IMR-90 (cell line): ENCODE measurements around the gene IL16. TPM values are rescaled to one million over a fixed set of nuclear protein-coding genes. Genes with fewer than 3 reads are reported as not detected.

ENCODE experiments used
- ATAC-seq: fragments of 200-7000 bp; cut with Tn5 transposase; 2 replicates; pipeline ENCODE4 v1.9.1; 2020; ENCODE audit warnings: low read depth, mild to moderate bottlenecking, moderate library complexity
- BruUV-seq: library from RNA; stranded (reverse); fragments of 400-500 nt; replicated peaks from 2 replicates; lab custom pipeline; 2021; lab: Mats Ljungman, UMichigan
- CTCF ChIA-PET: fragments of 300-600 bp; formaldehyde crosslinking; extraction: SDS; loops from one replicate; lab custom pipeline; 2021; ENCODE audit warnings: antibody characterized with exemption; lab: Yijun Ruan, JAX
- POLR2A ChIA-PET: fragments of 300-600 bp; sonication (Branson Sonifier 250); formaldehyde crosslinking; loops from one replicate; lab custom pipeline; 2022; ENCODE audit warnings: antibody characterized with exemption; ENCODE audit not compliant: unreplicated experiment; lab: Charles Lee
- DNase-seq: peaks from one replicate; pipeline ENCODE4 v3.0.0; 2013
- H2AFZ ChIP-seq: replicated peaks from 2 replicates; pipeline ENCODE3; 2013; ENCODE audit warnings: low read length, mild to moderate bottlenecking; ENCODE audit not compliant: poor library complexity
- H2AK5ac ChIP-seq: 2 replicates; pipeline ENCODE4 v1.6.1; 2013; ENCODE audit warnings: low read depth, low read length, inconsistent platforms
- H2AK9ac ChIP-seq: replicated peaks from 2 replicates; pipeline ENCODE3; 2013; ENCODE audit warnings: mild to moderate bottlenecking, low read depth, low read length, moderate library complexity; ENCODE audit not compliant: poor library complexity
- H2BK120ac ChIP-seq: 2 replicates; pipeline ENCODE4 v1.6.1; 2013; ENCODE audit warnings: low read depth, low read length, inconsistent platforms
- H2BK15ac ChIP-seq: 3 replicates; pipeline ENCODE4 v1.6.1; 2013; ENCODE audit warnings: low read depth, low read length, inconsistent platforms
- H2BK20ac ChIP-seq: 2 replicates; pipeline ENCODE4 v1.6.1; 2013; ENCODE audit warnings: low read depth, mild to moderate bottlenecking, inconsistent platforms, low read length, moderate library complexity
- H2BK5ac ChIP-seq: 2 replicates; pipeline ENCODE4 v1.6.1; 2013; ENCODE audit warnings: mild to moderate bottlenecking, low read depth, low read length, inconsistent platforms; ENCODE audit not compliant: poor library complexity, severe bottlenecking
- H3K14ac ChIP-seq: replicated peaks from 2 replicates; pipeline ENCODE4 v1.6.1; 2013; ENCODE audit warnings: low read depth, low read length, inconsistent platforms
- H3K18ac ChIP-seq: 2 replicates; pipeline ENCODE4 v1.6.1; 2013; ENCODE audit warnings: low read depth, low read length, control low read depth
- H3K23ac ChIP-seq: 2 replicates; pipeline ENCODE4 v1.6.1; 2013; ENCODE audit warnings: low read depth, low read length, inconsistent platforms
- H3K27ac ChIP-seq: 2 replicates; pipeline ENCODE4 v1.5.1; 2013; ENCODE audit warnings: mild to moderate bottlenecking, control low read depth, low read length; ENCODE audit not compliant: insufficient read depth
- H3K27me3 ChIP-seq: 2 replicates; pipeline ENCODE4 v1.6.1; 2013; ENCODE audit warnings: low read length; ENCODE audit not compliant: control insufficient read depth, insufficient read depth
- H3K36me3 ChIP-seq: 2 replicates; pipeline ENCODE4 v1.6.1; 2013; ENCODE audit warnings: low read length, mixed read lengths; ENCODE audit not compliant: control insufficient read depth, insufficient read depth
- H3K4ac ChIP-seq: 2 replicates; pipeline ENCODE4 v1.6.1; 2013; ENCODE audit warnings: low read depth, low read length, inconsistent platforms
- H3K4me1 ChIP-seq: 2 replicates; pipeline ENCODE4 v1.6.1; 2013; ENCODE audit warnings: low read length, mixed read lengths; ENCODE audit not compliant: control insufficient read depth, insufficient read depth
- H3K4me2 ChIP-seq: 2 replicates; pipeline ENCODE4 v1.6.1; 2013; ENCODE audit warnings: low read depth, mild to moderate bottlenecking, control low read depth, low read length, moderate library complexity
- H3K4me3 ChIP-seq: 2 replicates; pipeline ENCODE4 v1.5.1; 2013; ENCODE audit warnings: low read depth, mild to moderate bottlenecking, control low read depth, low read length, moderate library complexity; ENCODE audit not compliant: insufficient read depth
- H3K56ac ChIP-seq: 2 replicates; pipeline ENCODE4 v1.6.1; 2013; ENCODE audit warnings: low read length, inconsistent platforms; ENCODE audit not compliant: insufficient read depth; ENCODE audit errors: extremely low read depth
- H3K79me1 ChIP-seq, 2 experiments: 2 replicates each; pipeline ENCODE4 v1.6.1; 2013; ENCODE audit warnings: low read length in 2 of 2, inconsistent platforms in 1 of 2, low read depth in 1 of 2
- H3K9ac ChIP-seq: 2 replicates; pipeline ENCODE4 v1.6.1; 2013; ENCODE audit warnings: low read depth, low read length, control low read depth
- H3K9me1 ChIP-seq: 2 replicates; pipeline ENCODE4 v1.6.1; 2013; ENCODE audit warnings: low read length, inconsistent platforms; ENCODE audit not compliant: insufficient read depth
- H3K9me3 ChIP-seq: 2 replicates; pipeline ENCODE4 v1.6.1; 2013; ENCODE audit warnings: low read length; ENCODE audit not compliant: control insufficient read depth, insufficient read depth
- H4K20me1 ChIP-seq: 2 replicates; pipeline ENCODE4 v1.6.1; 2013; ENCODE audit warnings: low read length, inconsistent platforms; ENCODE audit not compliant: insufficient read depth
- H4K5ac ChIP-seq: 2 replicates; pipeline ENCODE4 v1.6.1; 2013; ENCODE audit warnings: mild to moderate bottlenecking, low read depth, low read length, control low read depth
- H4K8ac ChIP-seq, 2 experiments: 2 replicates each; pipeline ENCODE4 v1.6.1; 2013; ENCODE audit warnings: low read depth in 2 of 2, low read length in 2 of 2, control low read depth in 1 of 2, inconsistent platforms in 1 of 2
- H4K91ac ChIP-seq: 2 replicates; pipeline ENCODE4 v1.6.1; 2013; ENCODE audit warnings: low read depth, low read length, inconsistent platforms; ENCODE audit not compliant: insufficient read depth
- BHLHE40 ChIP-seq: fragments of 150-350 bp; IDR thresholded peaks from 2 replicates; pipeline ENCODE4 v1.6.1; 2016; ENCODE audit warnings: mild to moderate bottlenecking, low read depth, low read length
- CEBPB ChIP-seq: IDR thresholded peaks from 2 replicates; pipeline ENCODE4 v1.6.1; 2012; ENCODE audit warnings: low read depth, low read length, improper control_type of control experiment
- CHD1 ChIP-seq: IDR thresholded peaks from 2 replicates; pipeline ENCODE4 v1.6.1; 2012; ENCODE audit warnings: low read depth, low read length, improper control_type of control experiment
- CTCF ChIP-seq: conservative IDR thresholded peaks from 2 replicates; pipeline ENCODE4 v1.5.1; 2012; ENCODE audit warnings: mild to moderate bottlenecking, low read depth, low read length, improper control_type of control experiment
- ELK1 ChIP-seq: fragments of 150-350 bp; IDR thresholded peaks from 2 replicates; pipeline ENCODE4 v1.6.1; 2016; ENCODE audit warnings: low read depth, mild to moderate bottlenecking, low read length, moderate library complexity, borderline replicate concordance
- FOS ChIP-seq: fragments of 150-350 bp; IDR thresholded peaks from 2 replicates; pipeline ENCODE4 v1.6.1; 2016; ENCODE audit warnings: low read depth, low read length
- MAFK ChIP-seq: IDR thresholded peaks from 2 replicates; pipeline ENCODE4 v1.6.1; 2012; ENCODE audit warnings: low read depth, low read length, improper control_type of control experiment
- MAZ ChIP-seq: IDR thresholded peaks from 2 replicates; pipeline ENCODE4 v1.6.1; 2012; ENCODE audit warnings: low read depth, mild to moderate bottlenecking, low read length, improper control_type of control experiment, moderate library complexity, borderline replicate concordance
- MXI1 ChIP-seq: IDR thresholded peaks from 2 replicates; pipeline ENCODE4 v1.6.1; 2012; ENCODE audit warnings: low read depth, mild to moderate bottlenecking, low read length, moderate library complexity, borderline replicate concordance
- NFE2L2 ChIP-seq: fragments of 150-350 bp; IDR thresholded peaks from 2 replicates; pipeline ENCODE4 v1.6.1; 2016; ENCODE audit warnings: low read depth, mild to moderate bottlenecking, low read length
- POLR2A ChIP-seq: IDR thresholded peaks from 2 replicates; pipeline ENCODE4 v1.6.1; 2012; ENCODE audit warnings: mild to moderate bottlenecking, low read depth, low read length
- RAD21 ChIP-seq: IDR thresholded peaks from 2 replicates; pipeline ENCODE4 v1.6.1; 2012; ENCODE audit warnings: low read length, improper control_type of control experiment
- RCOR1 ChIP-seq: IDR thresholded peaks from 2 replicates; pipeline ENCODE4 v1.6.1; 2012; ENCODE audit warnings: mild to moderate bottlenecking, low read length, improper control_type of control experiment; ENCODE audit not compliant: insufficient replicate concordance
- RFX5 ChIP-seq: IDR thresholded peaks from 2 replicates; pipeline ENCODE4 v1.8.0; 2012; ENCODE audit warnings: low read depth, mild to moderate bottlenecking, low read length, moderate library complexity
- SMC3 ChIP-seq: fragments of 150-350 bp; IDR thresholded peaks from 2 replicates; pipeline ENCODE4 v1.6.1; 2016; ENCODE audit warnings: low read depth, mild to moderate bottlenecking, antibody characterized with exemption, low read length, moderate library complexity
- USF2 ChIP-seq: fragments of 150-350 bp; IDR thresholded peaks from 2 replicates; pipeline ENCODE4 v1.6.1; 2017; ENCODE audit warnings: mild to moderate bottlenecking, antibody characterized with exemption, low read length, low read depth
- WGBS, 2 experiments: methylation state at CpG; one replicate each; pipeline versions ENCODE4 v1.1.5 to v1.1.7; 2013; ENCODE audit warnings: missing lambda C conversion rate in 2 of 2; ENCODE audit not compliant: insufficient read length in 1 of 2; ENCODE audit errors: extremely low coverage in 2 of 2; 5-methylcytosine and 5-hydroxymethylcytosine counted together
- dilution Hi-C: fragments of 300-500 bp; cut with HindIII; formaldehyde crosslinking; loops from one replicate; pipeline ENCODE4 v1.14.3; 2018; ENCODE audit warnings: low sequenced_read_pairs; ENCODE audit not compliant: unreplicated experiment
- in situ Hi-C: fragments of 300-500 bp; cut with MboI; formaldehyde crosslinking; loops from 3 replicates; pipeline ENCODE4 v1.14.3; 2019; ENCODE audit warnings: low sequenced_read_pairs, inconsistent platforms, mixed read lengths
- intact Hi-C: fragments of 100-400 bp; cut with micrococcal nuclease; formaldehyde crosslinking; loops from 2 replicates; pipeline ENCODE4 v1.10.0; 2022
- polyA plus RNA-seq, 3 experiments: library from polyadenylated mRNA; depleted of rRNA; stranded (reverse); fragments of >200 nt; gene quantifications; 2 replicates each; pipeline ENCODE4 v1.2.3, GENCODE V29; 2012; ENCODE audit warnings: low replicate concordance in 1 of 3
- total RNA-seq: library from RNA; depleted of rRNA; stranded (reverse); fragments of >200 nt; gene quantifications from 2 replicates; pipeline ENCODE4 v1.2.3, GENCODE V29; 2012

The IL16 gene
- total and polyA plus RNA-seq, 2 of the 4 experiments (the other 2 are of a cell fraction): 0.18 to 0.27 TPM

- no peak overlapping the region for H3K4ac ChIP-seq
- H3K27me3 ChIP-seq: no peaks in the 10 kb centered on the region
- H2AK5ac ChIP-seq: no peak overlapping the region
- no peak overlapping the region for H2AK9ac ChIP-seq
- WGBS, 2 experiments: no CpG with 5 or more reads among the region's 4 CpGs
- H3K56ac ChIP-seq: no peak overlapping the region
- no peak overlapping the region for H3K23ac ChIP-seq
- no peak overlapping the region for H3K18ac ChIP-seq
- POLR2A ChIA-PET: no interaction called here
- H3K27ac ChIP-seq: no peak overlapping the region
- no peak for ATAC-seq
- H4K5ac ChIP-seq: no peak overlapping the region
- TF ChIP-seq RAD21: peak; percentile 54
- no peak for TF ChIP-seq NFE2L2
- no peak for TF ChIP-seq CHD1
- TF ChIP-seq MAFK: no peak
- no peak for TF ChIP-seq RFX5
- no peak for TF ChIP-seq MXI1
- no peak for TF ChIP-seq BHLHE40
- peak; percentile 37; the same call in 1 of the 2 replicates for TF ChIP-seq SMC3
- TF ChIP-seq POLR2A: no peak
- TF ChIP-seq CTCF: peak; percentile 51
- no peak for TF ChIP-seq FOS
- no peak for TF ChIP-seq MAZ
- TF ChIP-seq RCOR1: no peak
- no peak for TF ChIP-seq CEBPB
- TF ChIP-seq ELK1: no peak
- no peak for TF ChIP-seq USF2
- in situ Hi-C loops: no loop called here
- H2BK20ac ChIP-seq: no peak overlapping the region
- no peaks in the 10 kb centered on the region for H3K79me1 ChIP-seq
- no peak overlapping the region for H2BK120ac ChIP-seq
- CTCF ChIA-PET: interaction anchor here (0.8 to 1.0 kb wide), 3 partner anchors 9 to 32 kb away, joined by 3 to 4 read pairs (median 3); no protein-coding TSS in a partner anchor
- peak; percentile 44 for DNase-seq
- H4K8ac ChIP-seq: no peak overlapping the region
- H3K36me3 ChIP-seq: no peaks in the 10 kb centered on the region
- H3K9me1 ChIP-seq: peaks cover 7% of the 10 kb centered on the region; the same call in 1 of the 2 replicates
- no TSS peak for BruUV-seq
- peaks cover 9% of the 10 kb centered on the region for H3K4me1 ChIP-seq
- no peak overlapping the region for H3K9ac ChIP-seq
- H2BK15ac ChIP-seq: no peak overlapping the region
- H2BK5ac ChIP-seq: no peak overlapping the region
- intact Hi-C loops: loop anchor here (1.0 kb wide), 1 partner anchor 61 kb away; no protein-coding TSS in a partner anchor
- H3K4me2 ChIP-seq: no peak overlapping the region
- no peak overlapping the region for H2AFZ ChIP-seq
- H4K20me1 ChIP-seq: no peaks in the 10 kb centered on the region
- H3K9me3 ChIP-seq: no peaks in the 10 kb centered on the region
- no peak overlapping the region for H4K91ac ChIP-seq
- dilution Hi-C loops: no loop called here
- H3K4me3 ChIP-seq: no peak overlapping the region
- no peak overlapping the region for H3K14ac ChIP-seq
These were observed 139.9 kb downstream of the IL16 start for GRCh38 chr15:81336568-81336967.
